ENCODE results near the gene SCN10A. TPM values are rescaled to one million over a fixed set of nuclear protein-coding genes. Genes with fewer than 3 reads are reported as not detected.
A peak's percentile ranks its signal among the peaks of the same experiment; 100 is the strongest.

Gene SCN10A
- total RNA-seq, 1 experiment from 2014 or later = not detected

DNA sequence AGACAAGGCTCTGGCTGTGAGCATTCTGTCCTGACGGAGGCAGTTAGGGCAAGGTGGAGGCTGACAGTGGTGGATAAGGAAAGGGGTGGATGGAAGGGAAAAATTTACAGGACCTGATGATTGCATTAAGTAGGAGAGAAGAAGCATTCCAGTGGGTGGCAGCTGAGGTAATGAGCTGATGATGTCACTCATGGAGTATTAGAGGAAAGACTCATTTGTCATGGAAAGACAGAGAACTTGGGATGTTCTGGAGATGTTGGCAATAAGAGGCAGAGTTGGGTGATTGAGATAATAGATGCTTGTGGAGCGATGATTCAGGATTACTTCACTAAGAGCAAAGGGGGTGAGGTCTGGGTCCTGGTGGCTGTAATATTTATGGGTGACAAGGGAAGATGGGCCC, 102.9 kb downstream of the SCN10A start:
- H3K27me3 Mint-ChIP-seq (ENCODE audit: insufficient read depth, unreplicated experiment) = peaks cover 23% of the 10 kb centered on the region
- intact Hi-C loops (cut with micrococcal nuclease) = no loop called here
- CTCF ChIA-PET = interaction anchor here (0.7 kb wide), 1 partner anchor 84 kb away, joined by 4 read pairs; no protein-coding TSS in a partner anchor
- TF ChIP-seq, protein P1, sequence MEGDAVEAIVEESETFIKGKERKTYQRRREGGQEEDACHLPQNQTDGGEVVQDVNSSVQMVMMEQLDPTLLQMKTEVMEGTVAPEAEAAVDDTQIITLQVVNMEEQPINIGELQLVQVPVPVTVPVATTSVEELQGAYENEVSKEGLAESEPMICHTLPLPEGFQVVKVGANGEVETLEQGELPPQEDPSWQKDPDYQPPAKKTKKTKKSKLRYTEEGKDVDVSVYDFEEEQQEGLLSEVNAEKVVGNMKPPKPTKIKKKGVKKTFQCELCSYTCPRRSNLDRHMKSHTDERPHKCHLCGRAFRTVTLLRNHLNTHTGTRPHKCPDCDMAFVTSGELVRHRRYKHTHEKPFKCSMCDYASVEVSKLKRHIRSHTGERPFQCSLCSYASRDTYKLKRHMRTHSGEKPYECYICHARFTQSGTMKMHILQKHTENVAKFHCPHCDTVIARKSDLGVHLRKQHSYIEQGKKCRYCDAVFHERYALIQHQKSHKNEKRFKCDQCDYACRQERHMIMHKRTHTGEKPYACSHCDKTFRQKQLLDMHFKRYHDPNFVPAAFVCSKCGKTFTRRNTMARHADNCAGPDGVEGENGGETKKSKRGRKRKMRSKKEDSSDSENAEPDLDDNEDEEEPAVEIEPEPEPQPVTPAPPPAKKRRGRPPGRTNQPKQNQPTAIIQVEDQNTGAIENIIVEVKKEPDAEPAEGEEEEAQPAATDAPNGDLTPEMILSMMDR (IDR thresholded peaks at IDR 0.05; ENCODE audit: unreplicated experiment) = no peak
- POLR2A ChIA-PET = no interaction called here
- H3K27ac Mint-ChIP-seq (ENCODE audit: low read depth, unreplicated experiment) = no peak overlapping the region
- no peaks in the 10 kb centered on the region for H3K4me1 Mint-ChIP-seq (ENCODE audit: insufficient read depth, unreplicated experiment)
- no peaks in the 10 kb centered on the region for H3K36me3 Mint-ChIP-seq (ENCODE audit: insufficient read depth, unreplicated experiment)
- BruUV-seq (replicated peaks) = no TSS peak
- H3K4me3 Mint-ChIP-seq (ENCODE audit: unreplicated experiment) = no peak overlapping the region
- DNase-seq (ENCODE audit: unreplicated experiment) = no peak
- no peaks in the 10 kb centered on the region for H3K9me3 Mint-ChIP-seq (ENCODE audit: unreplicated experiment)

DNA sequence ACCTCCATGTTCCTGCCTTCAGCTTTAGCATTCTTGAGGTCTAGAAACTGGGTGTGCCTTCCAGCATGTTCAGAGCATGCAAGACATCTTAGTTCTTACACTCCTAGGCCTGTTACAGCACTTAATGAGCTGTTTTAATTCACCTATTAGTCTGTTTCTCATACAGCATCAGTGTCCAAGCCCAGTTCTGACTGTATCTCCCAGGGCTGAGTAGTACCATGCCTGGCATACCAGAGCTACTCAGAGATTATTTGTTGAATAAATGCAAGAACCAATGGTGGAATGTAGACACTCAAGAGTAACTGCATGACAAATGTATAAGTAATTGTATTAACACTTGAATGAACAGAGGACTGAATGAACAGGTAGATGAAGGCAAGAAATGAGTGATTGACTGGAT, 104.7 kb downstream of the SCN10A start:
- no TSS peak for BruUV-seq (replicated peaks)
- no peak overlapping the region for H3K4me3 Mint-ChIP-seq (ENCODE audit: unreplicated experiment)
- DNase-seq (ENCODE audit: unreplicated experiment) = no peak
- no peak overlapping the region for H3K27ac Mint-ChIP-seq (ENCODE audit: low read depth, unreplicated experiment)
- H3K4me1 Mint-ChIP-seq (ENCODE audit: insufficient read depth, unreplicated experiment) = no peaks in the 10 kb centered on the region
- TF ChIP-seq, protein P1 (IDR thresholded peaks at IDR 0.05; ENCODE audit: unreplicated experiment) = no peak
- H3K36me3 Mint-ChIP-seq (ENCODE audit: insufficient read depth, unreplicated experiment) = no peaks in the 10 kb centered on the region
- intact Hi-C loops (cut with micrococcal nuclease) = no loop called here
- H3K27me3 Mint-ChIP-seq (ENCODE audit: insufficient read depth, unreplicated experiment) = peaks cover 23% of the 10 kb centered on the region
- ChIA-PET POLR2A (no interaction called here), CTCF (no interaction called here)
- H3K9me3 Mint-ChIP-seq (ENCODE audit: unreplicated experiment) = no peaks in the 10 kb centered on the region

GRCh38 chr3:38707730-38708129, 108.3 kb downstream of the SCN10A start:
- peak; percentile 21 for DNase-seq (ENCODE audit: unreplicated experiment)
- CTCF ChIA-PET = interaction anchor here (0.6 to 1.0 kb wide), 3 partner anchors 21 to 343 kb away, joined by 3 read pairs; partner anchors contain the start of gene EXOG
- POLR2A ChIA-PET = no interaction called here
- Mint-ChIP-seq H3K4me1 (ENCODE audit: insufficient read depth, unreplicated experiment) (no peaks in the 10 kb centered on the region), H3K36me3 (ENCODE audit: insufficient read depth, unreplicated experiment) (no peaks in the 10 kb centered on the region), H3K27me3 (ENCODE audit: insufficient read depth, unreplicated experiment) (peaks cover 14% of the 10 kb centered on the region), H3K27ac (ENCODE audit: low read depth, unreplicated experiment) (no peak overlapping the region), H3K4me3 (ENCODE audit: unreplicated experiment) (no peak overlapping the region), H3K9me3 (ENCODE audit: unreplicated experiment) (no peaks in the 10 kb centered on the region)
- TF ChIP-seq, protein P1 (IDR thresholded peaks at IDR 0.05; ENCODE audit: unreplicated experiment) = no peak
- intact Hi-C loops (cut with micrococcal nuclease) = no loop called here
- no TSS peak for BruUV-seq (replicated peaks)

- no peak overlapping the region for H3K27ac Mint-ChIP-seq (ENCODE audit: low read depth, unreplicated experiment)
- H3K4me3 Mint-ChIP-seq (ENCODE audit: unreplicated experiment) = no peak overlapping the region
- H3K27me3 Mint-ChIP-seq (ENCODE audit: insufficient read depth, unreplicated experiment) = peaks cover 12% of the 10 kb centered on the region
- POLR2A ChIA-PET = no interaction called here
- H3K36me3 Mint-ChIP-seq (ENCODE audit: insufficient read depth, unreplicated experiment) = no peaks in the 10 kb centered on the region
- TF ChIP-seq, protein P1 (IDR thresholded peaks at IDR 0.05; ENCODE audit: unreplicated experiment) = no peak
- CTCF ChIA-PET = no interaction called here
- intact Hi-C loops (cut with micrococcal nuclease) = no loop called here
- no peaks in the 10 kb centered on the region for H3K4me1 Mint-ChIP-seq (ENCODE audit: insufficient read depth, unreplicated experiment)
- no peaks in the 10 kb centered on the region for H3K9me3 Mint-ChIP-seq (ENCODE audit: unreplicated experiment)
- no peak for DNase-seq (ENCODE audit: unreplicated experiment)
- no TSS peak for BruUV-seq (replicated peaks)
Measured at GRCh38 chr3:38706961-38707360, 109.1 kb downstream of the SCN10A start.
